Iris pigment epithelial cell (primary cell): ENCODE measurements around the gene NFX1.
A peak's percentile ranks its signal among the peaks of the same experiment; 100 is the strongest.

Experiments
- DNase-seq: peaks from one replicate; pipeline ENCODE4 v3.0.0-alpha.2; 2011; ENCODE audit warnings: low read depth

NFX1 gene

GRCh38 chr9:33267151-33267767 is 23.1 kb upstream of the NFX1 start:
- DNase-seq: no peak

DNA sequence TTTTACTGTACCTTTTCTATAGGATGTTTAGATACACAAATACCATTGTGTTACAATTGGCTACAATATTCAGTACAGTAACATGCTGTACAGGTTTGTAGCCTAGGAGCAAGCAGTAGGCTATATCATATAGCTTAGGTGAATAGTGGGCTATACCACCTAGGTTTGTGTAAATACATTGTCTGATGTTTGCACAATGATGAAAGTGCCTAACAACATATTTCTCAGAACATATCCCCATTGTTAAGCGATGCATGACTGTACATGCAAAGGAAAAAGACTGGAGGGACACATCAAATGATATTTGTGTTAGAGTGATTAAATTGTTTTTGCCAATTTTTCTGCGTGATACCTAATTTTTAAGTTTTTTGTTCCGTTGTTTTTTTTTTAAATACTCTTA is 20.2 kb upstream of the NFX1 start:
- DNase-seq: no peak

GRCh38 chr9:33272061-33272460 is 18.3 kb upstream of the NFX1 start:
- DNase-seq: no peak

- peak; percentile 18 for DNase-seq
These were observed 16.9 kb upstream of the NFX1 start for GRCh38 chr9:33273266-33273971.

- DNase-seq: peak; percentile 57
These were observed 16.4 kb upstream of the NFX1 start for GRCh38 chr9:33273972-33274328.

DNA sequence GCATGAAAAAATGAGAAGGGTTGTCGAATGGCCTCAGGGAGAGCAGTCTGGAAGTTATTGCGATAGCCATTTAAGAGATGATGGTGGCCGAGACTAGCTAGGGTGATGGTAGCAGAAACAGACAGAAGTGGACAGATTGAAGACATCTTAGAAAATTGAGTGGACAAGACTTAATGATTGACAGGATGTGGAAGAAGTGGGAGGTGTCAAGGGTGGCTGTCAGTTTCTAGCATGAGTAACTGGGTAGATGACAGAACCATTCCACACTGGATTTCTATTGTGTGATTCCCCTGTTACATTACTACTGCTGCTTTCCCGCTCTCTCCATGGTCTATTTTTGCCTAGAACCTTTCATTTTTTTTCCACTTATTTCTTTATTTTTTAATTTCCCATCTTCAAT is 12.8 kb upstream of the NFX1 start:
- DNase-seq: no peak

GRCh38 chr9:33285502-33285901 is 4.8 kb upstream of the NFX1 start:
- no peak for DNase-seq

DNA sequence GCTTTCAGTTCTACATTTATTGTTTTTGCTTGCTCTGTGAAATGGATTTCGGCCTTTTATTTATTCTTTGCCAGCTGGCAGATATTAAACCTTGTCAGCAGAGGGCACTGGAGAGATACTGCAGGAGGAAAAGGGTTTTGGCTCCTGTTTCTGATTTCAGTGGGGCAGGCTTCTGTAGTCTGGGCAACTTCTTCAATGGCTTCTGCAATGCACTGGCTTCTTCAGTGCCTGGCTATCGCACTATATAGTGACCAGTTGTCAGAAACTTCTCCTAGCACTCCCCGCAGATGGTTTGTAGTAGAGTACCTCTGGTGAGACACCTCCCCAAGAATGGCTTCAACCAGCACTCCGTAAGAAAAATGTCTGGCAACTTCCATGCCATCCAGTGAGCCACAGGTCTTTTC is 3.2 kb upstream of the NFX1 start:
- DNase-seq: peak; percentile 76

GRCh38 chr9:33288235-33288634 is 2.1 kb upstream of the NFX1 start:
- no peak for DNase-seq

DNA sequence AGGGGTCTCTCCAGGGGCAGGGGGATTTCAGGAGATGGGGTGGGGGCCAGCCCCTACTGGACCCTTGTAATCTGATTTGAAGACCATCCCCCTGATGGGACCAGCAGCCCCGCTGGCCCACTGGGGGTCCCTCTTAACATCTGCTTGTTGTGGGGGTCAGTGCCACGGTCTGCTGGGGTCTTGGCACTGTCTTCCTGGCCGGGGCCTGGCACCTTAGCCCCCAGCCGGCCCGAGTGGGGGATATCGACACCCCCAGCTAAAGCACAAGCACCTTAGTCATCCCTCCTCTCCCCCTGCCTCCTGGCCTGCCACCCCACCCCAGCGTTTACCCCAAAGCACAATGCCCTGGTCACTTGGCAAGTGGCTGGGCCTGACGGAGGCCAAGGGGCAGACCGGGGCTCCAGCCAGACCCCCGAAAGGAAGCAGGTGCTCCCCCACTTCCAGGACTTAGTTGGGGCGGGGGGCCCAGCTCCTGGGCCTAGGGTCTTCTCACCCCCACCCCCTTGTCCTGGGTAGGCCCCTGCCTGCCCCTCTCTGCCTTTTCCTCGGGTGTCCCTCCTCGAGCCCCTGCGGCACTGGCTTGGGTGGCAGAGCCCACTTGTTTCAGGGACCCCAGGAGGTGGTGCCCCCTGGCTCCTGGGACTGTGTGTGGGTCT is 1.4 kb upstream of the NFX1 start:
- no peak for DNase-seq

- DNase-seq: no peak
These were observed 820 bp upstream of the NFX1 start for GRCh38 chr9:33289496-33289895.

DNA sequence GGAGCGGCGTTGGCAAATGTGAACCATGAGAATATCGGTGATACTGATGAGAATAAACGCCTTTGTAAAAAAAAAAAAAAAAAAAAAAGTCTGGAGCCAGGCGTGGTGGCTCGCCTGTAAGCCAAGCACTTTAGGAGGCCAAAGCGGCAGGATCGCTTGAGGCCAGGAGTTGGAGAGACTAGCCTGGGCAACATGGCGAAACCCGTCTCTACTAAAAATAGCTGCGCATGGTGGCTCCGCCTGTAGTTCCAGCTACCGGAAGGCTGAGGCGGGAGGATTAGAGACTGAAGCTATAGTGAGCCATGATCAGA is 425 bp upstream of the NFX1 start:
- DNase-seq: no peak

DNA sequence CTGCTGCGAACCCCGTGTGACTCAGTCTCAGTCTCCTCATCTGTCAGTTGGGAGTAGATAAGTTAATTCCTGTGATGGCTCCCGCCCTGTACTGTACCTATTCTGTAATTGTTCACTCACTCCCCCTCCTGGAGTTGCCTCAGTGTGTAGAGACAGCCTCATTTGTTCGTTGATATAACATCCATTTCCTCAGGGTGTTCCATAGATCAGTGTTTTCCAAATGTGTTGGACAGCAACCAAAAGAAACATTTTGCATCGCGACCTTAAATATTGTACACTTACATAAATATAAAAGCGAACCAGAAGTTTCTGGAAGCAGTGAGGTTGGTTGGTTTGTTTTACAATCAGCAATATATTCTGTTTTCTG is 698 bp downstream of the NFX1 start:
- no peak for DNase-seq

DNA sequence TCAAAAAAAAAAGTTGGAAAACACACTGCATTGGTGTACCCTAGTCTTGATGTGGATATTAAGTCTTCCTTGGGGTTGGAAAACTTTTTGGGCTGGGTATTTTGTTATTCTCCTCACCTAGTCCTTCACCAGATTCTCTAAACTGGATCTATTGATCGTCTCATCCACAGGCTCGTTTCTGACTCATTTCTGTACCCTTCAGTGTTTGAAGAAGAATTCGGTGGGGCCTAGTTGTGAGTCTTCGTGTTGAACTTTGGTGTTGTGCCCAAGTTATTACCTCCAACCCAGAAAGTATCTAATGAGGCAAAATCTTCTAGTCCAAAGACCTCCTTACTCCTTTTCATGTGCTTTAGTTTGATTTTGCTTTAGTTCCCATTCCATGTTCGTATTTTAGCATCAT is 1.6 kb downstream of the NFX1 start:
- DNase-seq: no peak

GRCh38 chr9:33293782-33294181 is 3.5 kb downstream of the NFX1 start:
- no peak for DNase-seq

DNA sequence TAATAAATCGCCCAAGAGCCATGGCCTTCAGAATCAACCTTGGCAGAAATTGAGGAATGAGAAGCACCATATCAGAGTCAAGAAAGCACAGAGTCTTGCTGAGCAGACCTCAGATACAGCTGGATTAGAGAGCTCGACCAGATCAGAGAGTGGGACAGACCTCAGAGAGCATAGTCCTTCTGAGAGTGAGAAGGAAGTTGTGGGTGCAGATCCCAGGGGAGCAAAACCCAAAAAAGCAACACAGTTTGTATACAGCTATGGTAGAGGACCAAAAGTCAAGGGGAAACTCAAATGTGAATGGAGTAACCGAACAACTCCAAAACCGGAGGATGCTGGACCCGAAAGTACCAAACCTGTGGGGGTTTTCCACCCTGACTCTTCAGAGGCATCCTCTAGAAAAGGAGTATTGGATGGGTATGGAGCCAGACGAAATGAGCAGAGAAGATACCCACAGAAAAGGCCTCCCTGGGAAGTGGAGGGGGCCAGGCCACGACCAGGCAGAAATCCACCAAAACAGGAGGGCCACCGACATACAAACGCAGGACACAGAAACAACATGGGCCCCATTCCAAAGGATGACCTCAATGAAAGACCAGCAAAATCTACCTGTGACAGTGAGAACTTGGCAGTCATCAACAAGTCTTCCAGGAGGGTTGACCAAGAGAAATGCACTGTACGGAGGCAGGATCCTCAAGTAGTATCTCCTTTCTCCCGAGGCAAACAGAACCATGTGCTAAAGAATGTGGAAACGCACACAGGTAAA is 4.5 kb downstream of the NFX1 start:
- DNase-seq: no peak

DNA sequence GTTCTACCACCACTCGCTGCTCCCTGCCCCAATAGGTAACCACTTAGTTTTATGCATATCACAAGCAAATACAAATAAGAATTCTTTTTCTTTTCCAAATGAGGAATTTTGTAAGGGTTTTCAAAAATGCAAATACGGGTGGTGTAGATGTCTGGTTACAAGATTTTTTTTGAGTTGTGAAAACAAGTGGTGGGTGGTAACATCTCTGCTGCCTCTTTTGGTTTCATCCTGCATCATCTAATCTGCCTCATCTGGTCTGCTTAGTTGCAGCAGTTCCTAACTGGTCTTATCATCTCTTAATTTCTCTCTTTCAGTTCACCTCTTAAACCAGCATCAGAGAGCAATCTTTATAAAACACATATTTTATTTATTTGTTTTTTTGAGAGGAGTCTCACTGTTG is 5.3 kb downstream of the NFX1 start:
- no peak for DNase-seq

GRCh38 chr9:33297432-33297831 is 7.1 kb downstream of the NFX1 start:
- DNase-seq: no peak

GRCh38 chr9:33300546-33300945 is 10.2 kb downstream of the NFX1 start:
- DNase-seq: no peak

DNA sequence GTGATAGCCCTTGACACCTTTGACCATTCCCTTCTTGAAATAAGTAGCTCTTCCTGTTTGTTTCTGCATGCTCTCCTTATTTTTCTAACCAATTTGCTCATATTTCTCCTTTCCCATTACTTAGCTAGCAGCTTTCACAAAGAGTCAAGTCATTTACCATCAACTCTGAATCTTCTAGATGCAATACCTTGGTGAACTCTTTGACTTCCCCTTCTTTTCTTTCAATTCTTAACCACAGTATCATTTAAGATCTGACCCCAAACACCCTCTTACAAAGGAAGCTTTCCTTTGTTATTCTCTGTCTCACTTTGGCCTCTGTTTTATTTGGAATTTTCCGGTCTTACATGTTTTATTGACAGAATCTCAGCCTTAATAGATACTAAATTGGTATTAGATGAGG is 14.0 kb downstream of the NFX1 start:
- DNase-seq: no peak

DNA sequence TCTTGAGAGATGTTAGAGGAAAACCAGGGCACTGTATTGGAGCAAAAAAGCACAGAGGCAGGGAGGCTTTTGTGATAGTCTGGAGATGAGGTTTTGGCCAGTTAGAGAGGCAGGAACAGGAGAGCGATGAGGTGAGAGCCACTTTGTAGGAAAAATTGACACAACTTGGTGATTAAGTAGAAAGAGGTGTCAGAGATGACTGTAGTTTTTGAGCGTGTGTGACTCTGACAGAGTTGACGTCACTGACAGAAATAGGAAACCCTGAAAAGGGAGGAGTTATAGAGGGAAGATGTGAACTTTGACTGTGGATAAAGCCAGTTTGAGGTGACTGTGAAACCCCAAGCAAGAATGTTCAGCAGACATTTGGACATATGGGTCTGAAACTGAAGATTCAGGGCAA is 15.7 kb downstream of the NFX1 start:
- DNase-seq: peak; percentile 51

DNA sequence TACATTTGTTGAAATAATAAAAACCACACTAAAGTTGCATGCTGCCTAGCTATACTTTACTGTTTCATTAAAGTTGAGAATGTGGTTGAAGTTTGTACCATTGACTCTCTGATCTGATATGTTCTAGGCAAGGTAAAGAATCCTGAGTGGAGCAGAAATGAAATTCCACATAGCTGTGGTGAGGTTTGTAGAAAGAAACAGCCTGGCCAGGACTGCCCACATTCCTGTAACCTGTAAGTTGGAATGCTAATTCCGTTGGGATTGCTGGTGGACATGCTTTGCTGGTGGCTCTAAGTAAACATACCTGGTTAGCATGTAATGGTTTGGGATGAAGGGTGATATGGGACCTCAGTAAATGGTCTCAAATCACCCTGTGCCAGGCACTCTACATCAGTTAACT is 16.8 kb downstream of the NFX1 start:
- no peak for DNase-seq

DNA sequence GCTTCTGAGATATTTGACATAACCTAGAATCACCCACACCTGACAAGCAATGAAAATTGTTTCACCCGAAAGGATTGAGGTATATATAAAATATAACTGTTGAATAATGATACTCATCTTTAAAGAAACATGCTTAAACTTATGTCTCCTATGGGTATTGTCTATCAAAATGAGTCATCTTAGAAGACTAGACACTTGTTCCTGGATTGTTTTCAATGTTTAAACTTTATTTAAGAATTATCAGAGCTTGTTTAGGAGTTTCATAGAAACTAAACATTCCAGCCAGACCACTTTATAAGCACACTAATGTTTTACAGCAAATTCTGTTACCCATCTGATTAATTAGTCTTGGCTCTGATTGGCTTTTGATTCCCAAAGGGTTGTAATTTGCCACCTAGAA is 19.6 kb downstream of the NFX1 start:
- DNase-seq: no peak
